ENCODE data around the gene ODC1.

DNA sequence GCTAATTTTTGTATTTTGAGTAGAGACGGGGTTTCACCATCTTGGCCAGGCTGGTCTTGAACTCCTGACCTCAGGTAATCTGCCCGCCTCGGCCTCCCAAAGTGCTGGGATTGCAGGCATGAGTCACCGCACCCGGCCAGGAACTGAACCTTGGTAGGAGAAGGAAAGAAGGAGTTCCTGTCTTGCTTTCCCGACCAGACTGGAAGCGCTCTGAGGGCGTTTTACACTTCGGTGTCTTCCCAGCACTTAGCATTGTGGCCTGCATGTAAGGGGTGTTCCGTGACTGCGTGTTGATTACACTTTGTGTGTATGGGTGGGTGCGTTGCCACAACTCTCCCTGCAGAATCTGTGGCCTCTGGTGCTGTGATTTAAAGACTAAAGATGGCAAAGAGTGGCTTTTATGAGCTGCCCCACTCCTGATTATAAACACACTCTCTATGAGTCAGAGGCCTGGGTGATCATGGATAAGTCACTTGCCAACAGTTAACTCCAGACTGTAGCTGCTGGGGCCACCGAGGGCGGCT lies 46.0 kb downstream of the ODC1 start:
- TF ChIP-seq, protein P1, sequence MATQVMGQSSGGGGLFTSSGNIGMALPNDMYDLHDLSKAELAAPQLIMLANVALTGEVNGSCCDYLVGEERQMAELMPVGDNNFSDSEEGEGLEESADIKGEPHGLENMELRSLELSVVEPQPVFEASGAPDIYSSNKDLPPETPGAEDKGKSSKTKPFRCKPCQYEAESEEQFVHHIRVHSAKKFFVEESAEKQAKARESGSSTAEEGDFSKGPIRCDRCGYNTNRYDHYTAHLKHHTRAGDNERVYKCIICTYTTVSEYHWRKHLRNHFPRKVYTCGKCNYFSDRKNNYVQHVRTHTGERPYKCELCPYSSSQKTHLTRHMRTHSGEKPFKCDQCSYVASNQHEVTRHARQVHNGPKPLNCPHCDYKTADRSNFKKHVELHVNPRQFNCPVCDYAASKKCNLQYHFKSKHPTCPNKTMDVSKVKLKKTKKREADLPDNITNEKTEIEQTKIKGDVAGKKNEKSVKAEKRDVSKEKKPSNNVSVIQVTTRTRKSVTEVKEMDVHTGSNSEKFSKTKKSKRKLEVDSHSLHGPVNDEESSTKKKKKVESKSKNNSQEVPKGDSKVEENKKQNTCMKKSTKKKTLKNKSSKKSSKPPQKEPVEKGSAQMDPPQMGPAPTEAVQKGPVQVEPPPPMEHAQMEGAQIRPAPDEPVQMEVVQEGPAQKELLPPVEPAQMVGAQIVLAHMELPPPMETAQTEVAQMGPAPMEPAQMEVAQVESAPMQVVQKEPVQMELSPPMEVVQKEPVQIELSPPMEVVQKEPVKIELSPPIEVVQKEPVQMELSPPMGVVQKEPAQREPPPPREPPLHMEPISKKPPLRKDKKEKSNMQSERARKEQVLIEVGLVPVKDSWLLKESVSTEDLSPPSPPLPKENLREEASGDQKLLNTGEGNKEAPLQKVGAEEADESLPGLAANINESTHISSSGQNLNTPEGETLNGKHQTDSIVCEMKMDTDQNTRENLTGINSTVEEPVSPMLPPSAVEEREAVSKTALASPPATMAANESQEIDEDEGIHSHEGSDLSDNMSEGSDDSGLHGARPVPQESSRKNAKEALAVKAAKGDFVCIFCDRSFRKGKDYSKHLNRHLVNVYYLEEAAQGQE (IDR thresholded peaks at IDR 0.05; ENCODE audit: low read depth), result no peak
- TF ChIP-seq EP300 (IDR thresholded peaks at IDR 0.05; ENCODE audit: borderline replicate concordance) (no peak), TAF1 (IDR thresholded peaks at IDR 0.05; ENCODE audit: low read depth) (no peak), RAD21 (IDR thresholded peaks at IDR 0.05; ENCODE audit: low read depth) (no peak), TCF12 (IDR thresholded peaks at IDR 0.05; ENCODE audit: low read depth) (no peak), TEAD4 (IDR thresholded peaks at IDR 0.05) (no peak), NFIC (IDR thresholded peaks at IDR 0.05) (no peak), CEBPB (IDR thresholded peaks at IDR 0.05) (no peak), YY1 (IDR thresholded peaks at IDR 0.05; ENCODE audit: low read depth) (no peak), FOXM1 (IDR thresholded peaks at IDR 0.05; ENCODE audit: borderline replicate concordance, low read depth) (no peak), ZBTB7A (IDR thresholded peaks at IDR 0.05; ENCODE audit: low read depth) (no peak)

Data from Ishikawa (cell line).